Osteoblast (primary cell): Measurements from ENCODE around the gene PJVK. TPM values are rescaled to one million over a fixed set of nuclear protein-coding genes. Genes with fewer than 3 reads are reported as not detected.

Experiments used
- DNase-seq: peaks from one replicate; pipeline ENCODE4 v3.0.0; 2011; ENCODE audit warnings: low spot score, mixed read lengths; ENCODE audit not compliant: insufficient read length; ENCODE audit errors: missing footprints
- H2AFZ ChIP-seq: 2 replicates; pipeline ENCODE4 v1.6.0; 2011; ENCODE audit warnings: mild to moderate bottlenecking, low read length
- H3K27ac ChIP-seq: 2 replicates; pipeline ENCODE4 v1.5.1; 2011; ENCODE audit warnings: mild to moderate bottlenecking, low read depth, low read length, moderate library complexity
- H3K27me3 ChIP-seq: 2 replicates; pipeline ENCODE4 v1.6.0; 2012; ENCODE audit warnings: mild to moderate bottlenecking, control low read depth, inconsistent platforms, low read length, moderate library complexity; ENCODE audit not compliant: insufficient read depth
- H3K36me3 ChIP-seq: 2 replicates; pipeline ENCODE4 v1.5.1; 2011; ENCODE audit warnings: mild to moderate bottlenecking, low read length, control low read depth, moderate library complexity; ENCODE audit not compliant: insufficient read depth
- H3K4me1 ChIP-seq: 2 replicates; pipeline ENCODE4 v1.5.1; 2011; ENCODE audit warnings: mild to moderate bottlenecking, low read length, control low read depth, moderate library complexity; ENCODE audit not compliant: insufficient read depth
- H3K4me2 ChIP-seq: 2 replicates; pipeline ENCODE4 v1.6.0; 2011; ENCODE audit warnings: mild to moderate bottlenecking, low read length; ENCODE audit not compliant: insufficient read depth
- H3K4me3 ChIP-seq: fragments of 200-600 bp; sonication (generic); 3 replicates; pipeline ENCODE4 v1.5.1; 2012; ENCODE audit warnings: mild to moderate bottlenecking, low read length, inconsistent platforms; ENCODE audit not compliant: insufficient read depth
- H3K79me2 ChIP-seq: 2 replicates; pipeline ENCODE4 v1.6.0; 2012; ENCODE audit warnings: mild to moderate bottlenecking, low read length, control low read depth, inconsistent platforms; ENCODE audit not compliant: insufficient read depth
- H3K9me3 ChIP-seq: 2 replicates; pipeline ENCODE4 v1.5.1; 2011; ENCODE audit warnings: low read depth, low read length, control low read depth
- H4K20me1 ChIP-seq: 2 replicates; pipeline ENCODE4 v1.6.0; 2012; ENCODE audit warnings: mild to moderate bottlenecking, low read length, control low read depth; ENCODE audit not compliant: insufficient read depth
- CTCF ChIP-seq: IDR thresholded peaks from 2 replicates; pipeline ENCODE4 v1.5.1; 2011; ENCODE audit warnings: mild to moderate bottlenecking, low read depth, low read length, moderate library complexity; ENCODE audit errors: extremely low read depth
- total RNA-seq: library from RNA; depleted of rRNA; stranded (reverse); fragments of >200 nt; gene quantifications from 2 replicates; pipeline ENCODE4 v1.2.3, GENCODE V29; 2012

PJVK gene
- total RNA-seq, 1 donor, result 2.5 TPM

- no peak overlapping the region for H2AFZ ChIP-seq
Observed at GRCh38 chr2:178485356-178485755, 34.2 kb downstream of the PJVK start.

GRCh38 chr2:178491612-178492011 lies 40.4 kb downstream of the PJVK start:
- H3K27me3 ChIP-seq, result no peaks in the 10 kb centered on the region
- no peak overlapping the region for H3K4me3 ChIP-seq
- no peak overlapping the region for H2AFZ ChIP-seq
- peaks cover 63% of the 10 kb centered on the region for H3K36me3 ChIP-seq
- DNase-seq, result no peak
- H3K4me1 ChIP-seq, result no peaks in the 10 kb centered on the region
- peaks cover 4% of the 10 kb centered on the region for H4K20me1 ChIP-seq
- no peak for TF ChIP-seq CTCF
- H3K27ac ChIP-seq, result no peak overlapping the region
- no peak overlapping the region for H3K4me2 ChIP-seq
- peaks cover 35% of the 10 kb centered on the region for H3K79me2 ChIP-seq
- H3K9me3 ChIP-seq, result no peaks in the 10 kb centered on the region

More at GRCh38 chr2:178485356-178485755, 34.2 kb downstream of the PJVK start:
- Histone ChIP-seq H3K36me3 (peaks cover 7% of the 10 kb centered on the region), H3K79me2 (peaks cover 94% of the 10 kb centered on the region), H3K4me2 (no peak overlapping the region), H3K4me3 (no peak overlapping the region), H3K27ac (no peak overlapping the region), H4K20me1 (peaks cover 55% of the 10 kb centered on the region), H3K27me3 (no peaks in the 10 kb centered on the region), H3K9me3 (no peaks in the 10 kb centered on the region), H3K4me1 (peaks cover 33% of the 10 kb centered on the region)
- DNase-seq, result no peak
- TF ChIP-seq CTCF, result no peak

- Histone ChIP-seq H3K79me2 (peaks cover 2% of the 10 kb centered on the region), H4K20me1 (no peaks in the 10 kb centered on the region), H3K27ac (no peak overlapping the region), H2AFZ (no peak overlapping the region), H3K4me2 (no peak overlapping the region), H3K4me1 (no peaks in the 10 kb centered on the region), H3K9me3 (no peaks in the 10 kb centered on the region), H3K27me3 (no peaks in the 10 kb centered on the region), H3K4me3 (no peak overlapping the region), H3K36me3 (peaks cover 70% of the 10 kb centered on the region)
- no peak for TF ChIP-seq CTCF
- DNase-seq, result no peak
Observed at GRCh38 chr2:178496049-178496448, 44.9 kb downstream of the PJVK start.

GRCh38 chr2:178498137-178498536 lies 47.0 kb downstream of the PJVK start:
- H3K79me2 ChIP-seq, result no peaks in the 10 kb centered on the region
- H3K36me3 ChIP-seq, result peaks cover 75% of the 10 kb centered on the region
- TF ChIP-seq CTCF, result no peak
- no peak overlapping the region for H2AFZ ChIP-seq
- H3K4me2 ChIP-seq, result no peak overlapping the region
- no peak for DNase-seq
- no peak overlapping the region for H3K27ac ChIP-seq
- H3K4me3 ChIP-seq, result no peak overlapping the region
- H3K4me1 ChIP-seq, result no peaks in the 10 kb centered on the region
- no peaks in the 10 kb centered on the region for H4K20me1 ChIP-seq
- H3K27me3 ChIP-seq, result no peaks in the 10 kb centered on the region
- H3K9me3 ChIP-seq, result no peaks in the 10 kb centered on the region
